LHCN-M2 (cell line): Measurements from ENCODE around the gene LRP1. TPM values are rescaled to one million over a fixed set of nuclear protein-coding genes. Genes with fewer than 3 reads are reported as not detected.

Experiments
- DNase-seq: peaks from one replicate; pipeline ENCODE4 v3.0.0-alpha.2; 2012; ENCODE audit warnings: low read depth
- total RNA-seq: library from RNA; depleted of rRNA; stranded (reverse); fragments of >200 nt; gene quantifications from 2 replicates; pipeline ENCODE4 v1.2.3, GENCODE V29; 2014

Gene LRP1
- total RNA-seq, 1 experiment from 2014 or later = 89.0 TPM

- DNase-seq = no peak
Measured at GRCh38 chr12:57192920-57193319, 64.6 kb downstream of the LRP1 start.

GRCh38 chr12:57193706-57194245 is 65.5 kb downstream of the LRP1 start:
- no peak for DNase-seq

- DNase-seq = no peak
Measured at GRCh38 chr12:57194253-57194652, 66.0 kb downstream of the LRP1 start.

GRCh38 chr12:57195186-57195585 is 66.9 kb downstream of the LRP1 start:
- DNase-seq = no peak

DNA sequence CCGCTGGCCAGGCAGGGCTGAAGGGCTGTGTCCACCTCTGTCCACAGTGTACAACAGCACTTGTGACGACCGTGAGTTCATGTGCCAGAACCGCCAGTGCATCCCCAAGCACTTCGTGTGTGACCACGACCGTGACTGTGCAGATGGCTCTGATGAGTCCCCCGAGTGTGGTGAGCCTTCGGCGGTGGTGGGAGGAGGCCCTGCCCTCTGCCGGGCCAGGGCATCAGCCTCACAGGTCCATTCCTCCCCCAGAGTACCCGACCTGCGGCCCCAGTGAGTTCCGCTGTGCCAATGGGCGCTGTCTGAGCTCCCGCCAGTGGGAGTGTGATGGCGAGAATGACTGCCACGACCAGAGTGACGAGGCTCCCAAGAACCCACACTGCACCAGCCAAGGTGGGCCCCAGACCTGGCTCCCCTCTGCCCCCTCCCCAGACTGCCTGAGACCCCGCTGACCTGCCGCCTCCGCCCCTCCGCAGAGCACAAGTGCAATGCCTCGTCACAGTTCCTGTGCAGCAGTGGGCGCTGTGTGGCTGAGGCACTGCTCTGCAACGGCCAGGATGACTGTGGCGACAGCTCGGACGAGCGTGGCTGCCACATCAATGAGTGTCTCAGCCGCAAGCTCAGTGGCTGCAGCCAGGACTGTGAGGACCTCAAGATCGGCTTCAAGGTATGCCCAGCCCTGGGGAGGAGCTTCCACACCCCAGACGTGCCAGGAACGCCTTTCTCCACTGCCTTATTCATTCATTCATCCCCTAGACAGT is 67.5 kb downstream of the LRP1 start:
- no peak for DNase-seq

DNA sequence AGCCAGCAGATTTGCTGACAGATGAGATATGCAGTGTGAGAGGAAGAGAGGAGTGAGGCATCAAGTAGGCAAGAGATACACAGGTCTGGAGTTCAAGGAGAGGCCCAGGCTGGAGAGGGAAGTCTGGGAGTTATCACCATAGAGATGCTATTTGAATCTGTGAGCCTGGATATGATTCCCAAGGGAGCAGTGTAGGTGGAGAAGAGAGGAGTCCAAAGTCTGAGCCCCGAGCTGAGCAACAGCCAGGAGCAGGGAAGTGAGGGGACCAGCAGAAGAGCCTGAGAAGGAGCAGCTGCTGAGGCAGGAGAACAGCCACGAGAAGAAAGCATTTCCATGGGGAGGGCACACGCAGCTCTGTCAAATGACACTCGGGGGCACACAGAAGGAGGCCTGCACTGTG is 68.2 kb downstream of the LRP1 start:
- DNase-seq = no peak

GRCh38 chr12:57196956-57197355 is 68.7 kb downstream of the LRP1 start:
- no peak for DNase-seq

DNA sequence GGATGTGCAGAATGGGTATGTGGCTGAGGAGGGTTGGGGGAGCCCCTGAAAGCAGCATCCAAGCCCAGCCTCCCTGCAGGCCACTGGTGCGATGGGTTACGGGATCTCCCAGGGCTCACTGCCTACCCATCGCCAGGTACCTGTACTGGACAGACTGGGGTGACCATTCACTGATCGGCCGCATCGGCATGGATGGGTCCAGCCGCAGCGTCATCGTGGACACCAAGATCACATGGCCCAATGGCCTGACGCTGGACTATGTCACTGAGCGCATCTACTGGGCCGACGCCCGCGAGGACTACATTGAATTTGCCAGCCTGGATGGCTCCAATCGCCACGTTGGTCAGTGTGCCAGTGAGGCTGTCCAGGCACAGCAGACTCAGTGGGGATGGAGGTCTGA is 70.0 kb downstream of the LRP1 start:
- DNase-seq = no peak

- DNase-seq = no peak
Measured at GRCh38 chr12:57199191-57199590, 70.9 kb downstream of the LRP1 start.

GRCh38 chr12:57200497-57200896 is 72.2 kb downstream of the LRP1 start:
- DNase-seq = no peak

DNA sequence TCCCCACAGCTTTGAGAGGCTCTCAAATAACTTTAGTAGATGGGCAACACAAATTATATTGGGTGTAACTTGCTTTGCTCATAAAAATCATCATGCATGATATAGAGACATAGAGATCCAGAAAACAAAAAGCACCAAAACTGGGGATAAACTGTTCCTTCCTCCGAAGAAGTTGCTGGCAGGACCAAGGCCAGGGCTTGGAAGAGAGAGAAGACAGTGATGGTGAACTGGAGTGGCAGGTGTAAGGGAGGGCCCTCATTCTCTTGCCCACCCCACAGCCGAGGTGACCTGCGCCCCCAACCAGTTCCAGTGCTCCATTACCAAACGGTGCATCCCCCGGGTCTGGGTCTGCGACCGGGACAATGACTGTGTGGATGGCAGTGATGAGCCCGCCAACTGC is 72.9 kb downstream of the LRP1 start:
- no peak for DNase-seq

GRCh38 chr12:57201631-57202030 is 73.3 kb downstream of the LRP1 start:
- DNase-seq = no peak

GRCh38 chr12:57202321-57202720 is 74.0 kb downstream of the LRP1 start:
- DNase-seq = no peak

- DNase-seq = no peak
Measured at GRCh38 chr12:57203201-57203600, 74.9 kb downstream of the LRP1 start.

GRCh38 chr12:57203791-57204190 is 75.5 kb downstream of the LRP1 start:
- DNase-seq = no peak

DNA sequence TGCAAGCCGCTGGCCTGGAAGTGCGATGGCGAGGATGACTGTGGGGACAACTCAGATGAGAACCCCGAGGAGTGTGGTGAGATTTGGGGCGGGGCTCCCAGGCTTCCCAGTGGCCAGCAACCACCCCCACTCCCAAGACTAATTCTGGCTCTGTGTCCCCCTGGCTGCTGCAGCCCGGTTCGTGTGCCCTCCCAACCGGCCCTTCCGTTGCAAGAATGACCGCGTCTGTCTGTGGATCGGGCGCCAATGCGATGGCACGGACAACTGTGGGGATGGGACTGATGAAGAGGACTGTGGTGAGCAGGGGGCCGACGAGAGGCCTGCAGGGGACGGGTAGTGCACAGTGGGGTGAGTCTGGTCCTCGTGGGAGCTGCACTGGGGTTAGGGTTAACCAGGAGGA is 76.2 kb downstream of the LRP1 start:
- no peak for DNase-seq

- DNase-seq = no peak
Measured at GRCh38 chr12:57205186-57205585, 76.9 kb downstream of the LRP1 start.

- DNase-seq = no peak
Measured at GRCh38 chr12:57205931-57206330, 77.6 kb downstream of the LRP1 start.

DNA sequence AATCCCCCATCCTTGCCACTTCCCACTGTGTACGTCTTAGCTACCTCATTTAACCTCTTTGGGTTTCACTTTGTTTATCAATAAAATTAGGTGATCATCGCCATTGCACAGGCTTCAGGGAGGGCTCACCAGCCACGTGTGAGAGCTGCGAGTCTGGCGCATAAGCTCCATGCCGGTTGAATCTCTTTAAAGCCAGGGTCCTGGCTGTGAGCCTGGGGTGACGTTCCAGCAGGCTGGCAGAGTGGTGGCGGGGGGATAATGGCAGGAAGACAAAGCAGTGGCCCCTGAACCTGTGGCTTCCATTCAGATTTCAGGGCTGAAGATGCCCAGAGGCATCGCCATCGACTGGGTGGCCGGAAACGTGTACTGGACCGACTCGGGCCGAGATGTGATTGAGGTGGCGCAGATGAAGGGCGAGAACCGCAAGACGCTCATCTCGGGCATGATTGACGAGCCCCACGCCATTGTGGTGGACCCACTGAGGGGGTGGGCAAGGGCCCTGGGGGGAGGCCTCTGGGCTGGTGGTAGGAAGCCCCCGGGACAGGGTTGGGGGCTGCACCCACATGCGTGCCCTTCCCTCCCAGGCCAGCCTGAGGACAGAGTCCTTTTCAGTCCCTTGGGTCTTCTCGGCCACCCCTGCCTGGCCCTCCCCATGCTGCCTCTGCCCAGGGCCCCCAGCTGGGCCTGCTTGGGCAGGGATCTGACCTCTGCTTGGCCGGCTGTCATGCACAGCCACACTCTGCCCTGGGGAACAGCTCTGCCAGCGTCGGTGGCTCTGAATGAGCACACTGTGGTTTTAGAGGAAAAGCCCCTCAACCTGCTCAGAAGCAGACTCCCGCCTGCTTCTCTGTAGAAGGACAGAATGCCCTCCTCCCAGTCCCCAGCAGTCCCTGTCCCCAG is 79.7 kb downstream of the LRP1 start:
- DNase-seq = no peak

DNA sequence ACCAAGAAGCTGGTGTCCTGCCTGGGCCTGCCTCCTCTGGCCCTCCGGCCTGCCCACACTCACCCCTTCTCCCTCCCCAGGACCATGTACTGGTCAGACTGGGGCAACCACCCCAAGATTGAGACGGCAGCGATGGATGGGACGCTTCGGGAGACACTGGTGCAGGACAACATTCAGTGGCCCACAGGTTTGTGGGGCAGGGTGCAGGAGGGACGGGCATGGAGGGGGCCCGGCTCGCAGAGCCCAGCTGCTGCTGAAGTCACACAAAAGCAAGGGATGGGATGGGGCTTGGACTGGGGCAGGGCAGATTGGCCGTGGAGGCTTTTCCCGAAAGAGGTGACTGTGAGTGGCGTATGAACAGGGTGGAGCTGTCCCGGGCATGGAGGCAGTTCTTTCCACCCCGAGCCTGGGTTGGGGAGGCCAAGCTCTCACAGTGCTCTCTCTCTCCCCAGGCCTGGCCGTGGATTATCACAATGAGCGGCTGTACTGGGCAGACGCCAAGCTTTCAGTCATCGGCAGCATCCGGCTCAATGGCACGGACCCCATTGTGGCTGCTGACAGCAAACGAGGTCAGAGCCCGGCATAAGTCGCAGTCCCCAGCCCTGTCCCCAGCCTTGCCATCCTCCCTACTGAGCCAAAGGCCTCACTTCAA is 80.5 kb downstream of the LRP1 start:
- no peak for DNase-seq

- no peak for DNase-seq
Measured at GRCh38 chr12:57209916-57210315, 81.6 kb downstream of the LRP1 start.

- no peak for DNase-seq
Measured at GRCh38 chr12:57210461-57210860, 82.2 kb downstream of the LRP1 start.
